HepG2 (cell line): ENCODE results near the gene CIROP. TPM values are rescaled to one million over a fixed set of nuclear protein-coding genes. Genes with fewer than 3 reads are reported as not detected.

Experiments
- EEA1 ChIP-seq: sonication (generic); formaldehyde crosslinking; IDR thresholded peaks from 2 replicates; pipeline ENCODE4 v1.5.1; 2020; ENCODE audit warnings: mild to moderate bottlenecking, missing genetic modification reagents, borderline replicate concordance
- ZBTB7B ChIP-seq: sonication (generic); formaldehyde crosslinking; IDR thresholded peaks from 2 replicates; pipeline ENCODE4 v1.4.0; 2020; ENCODE audit warnings: missing genetic modification reagents
- ZNF318 ChIP-seq: sonication (generic); formaldehyde crosslinking; IDR thresholded peaks from 2 replicates; pipeline ENCODE4 v1.4.0; 2020; ENCODE audit warnings: mild to moderate bottlenecking, missing genetic modification reagents
- ZNF646 ChIP-seq: sonication (generic); formaldehyde crosslinking; IDR thresholded peaks from 2 replicates; pipeline ENCODE4 v1.9.0; 2021; ENCODE audit warnings: mild to moderate bottlenecking, missing genetic modification reagents
- polyA plus RNA-seq, 8 experiments: library from polyadenylated mRNA; depleted of rRNA in 3 of 8; stranded (reverse) in 7 of 8; unstranded in 1 of 8; fragments of >200 nt; fragmentation: Illumina TruSeq in 4 of 8; extraction: Trizol in 4 of 8; gene quantifications; 2 replicates each; pipeline versions ENCODE4 v1.2.1 to v1.2.3, GENCODE V29; 2011 to 2016; ENCODE audit warnings: low read depth in 4 of 8, missing spikeins in 1 of 8, mixed read lengths in 1 of 8; ENCODE audit not compliant: insufficient read depth in 1 of 8
- total RNA-seq, 5 experiments: library from RNA; depleted of rRNA; stranded (reverse); fragments of >200 nt; fragmentation: Illumina TruSeq; extraction: Trizol; gene quantifications; 2 replicates each; pipeline ENCODE4 v1.2.3, GENCODE V29; 2016; ENCODE audit warnings: low read depth in 1 of 5
- TF ChIP-seq, protein P1 (sequence below): sonication (generic); formaldehyde crosslinking; IDR thresholded peaks from 2 replicates; pipeline ENCODE4 v1.4.0; 2020; ENCODE audit warnings: missing genetic modification reagents

CIROP gene
- total and polyA plus RNA-seq, 2 of the 13 experiments (the other 11 are each of a cell fraction or from before 2014, with no cell fraction given): 0.07 TPM; not detected in 1

DNA sequence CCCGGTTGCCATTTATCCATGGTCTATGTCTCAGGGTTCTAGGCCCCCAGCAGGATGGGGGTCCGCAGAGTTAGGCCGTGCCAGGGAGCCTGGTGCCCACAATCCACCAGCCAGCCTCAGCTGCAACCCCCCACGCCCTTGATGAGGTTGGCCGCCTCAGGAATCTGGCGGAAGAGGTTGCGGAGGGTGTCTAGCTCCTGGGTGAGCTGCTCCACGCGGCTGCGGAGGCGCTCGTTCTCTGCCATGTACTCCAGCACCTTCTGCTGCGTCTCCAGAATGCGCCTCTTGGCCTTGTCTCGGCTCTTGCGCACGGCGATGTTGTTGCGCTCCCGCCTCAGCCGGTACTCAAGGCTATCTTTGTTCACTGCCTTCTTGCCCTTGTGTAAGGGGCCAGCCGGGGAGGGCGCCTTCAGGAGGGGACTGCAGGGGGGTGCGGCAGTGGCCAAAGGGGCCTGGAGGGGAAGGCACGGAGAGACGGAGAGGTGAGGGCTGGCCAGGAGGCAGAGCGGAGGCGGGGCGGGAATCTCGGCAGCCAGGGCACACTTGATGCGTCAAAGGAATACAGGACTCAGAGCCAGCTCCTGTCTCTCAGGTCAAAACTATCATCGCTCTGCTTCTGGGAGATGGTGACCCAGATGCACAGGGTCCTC lies 12.7 kb upstream of the CIROP start (continued):
- TF ChIP-seq ZNF646 (CRISPR knock-in tag): 0 out of 2 replicates have a peak, but pooled peaks have one; percentile 19
- 0 out of 2 replicates have a peak, but pooled peaks have one; percentile 5 for TF ChIP-seq EEA1
- TF ChIP-seq, protein P1, sequence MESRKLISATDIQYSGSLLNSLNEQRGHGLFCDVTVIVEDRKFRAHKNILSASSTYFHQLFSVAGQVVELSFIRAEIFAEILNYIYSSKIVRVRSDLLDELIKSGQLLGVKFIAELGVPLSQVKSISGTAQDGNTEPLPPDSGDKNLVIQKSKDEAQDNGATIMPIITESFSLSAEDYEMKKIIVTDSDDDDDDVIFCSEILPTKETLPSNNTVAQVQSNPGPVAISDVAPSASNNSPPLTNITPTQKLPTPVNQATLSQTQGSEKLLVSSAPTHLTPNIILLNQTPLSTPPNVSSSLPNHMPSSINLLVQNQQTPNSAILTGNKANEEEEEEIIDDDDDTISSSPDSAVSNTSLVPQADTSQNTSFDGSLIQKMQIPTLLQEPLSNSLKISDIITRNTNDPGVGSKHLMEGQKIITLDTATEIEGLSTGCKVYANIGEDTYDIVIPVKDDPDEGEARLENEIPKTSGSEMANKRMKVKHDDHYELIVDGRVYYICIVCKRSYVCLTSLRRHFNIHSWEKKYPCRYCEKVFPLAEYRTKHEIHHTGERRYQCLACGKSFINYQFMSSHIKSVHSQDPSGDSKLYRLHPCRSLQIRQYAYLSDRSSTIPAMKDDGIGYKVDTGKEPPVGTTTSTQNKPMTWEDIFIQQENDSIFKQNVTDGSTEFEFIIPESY (CRISPR knock-in tag): peak; percentile 58; the same call in 1 of the 2 replicates
- TF ChIP-seq ZNF318: 0 out of 2 replicates have a peak, but pooled peaks have one; percentile 51
- no peak for TF ChIP-seq ZBTB7B (CRISPR knock-in tag)
